ENCODE measurements around the gene VGLL4.
"Not testable (repeated sequence)": the region's sequence is repeated elsewhere in the genome, so short reads cannot be mapped to it uniquely, and the experiment has no call there.

The VGLL4 gene

DNA sequence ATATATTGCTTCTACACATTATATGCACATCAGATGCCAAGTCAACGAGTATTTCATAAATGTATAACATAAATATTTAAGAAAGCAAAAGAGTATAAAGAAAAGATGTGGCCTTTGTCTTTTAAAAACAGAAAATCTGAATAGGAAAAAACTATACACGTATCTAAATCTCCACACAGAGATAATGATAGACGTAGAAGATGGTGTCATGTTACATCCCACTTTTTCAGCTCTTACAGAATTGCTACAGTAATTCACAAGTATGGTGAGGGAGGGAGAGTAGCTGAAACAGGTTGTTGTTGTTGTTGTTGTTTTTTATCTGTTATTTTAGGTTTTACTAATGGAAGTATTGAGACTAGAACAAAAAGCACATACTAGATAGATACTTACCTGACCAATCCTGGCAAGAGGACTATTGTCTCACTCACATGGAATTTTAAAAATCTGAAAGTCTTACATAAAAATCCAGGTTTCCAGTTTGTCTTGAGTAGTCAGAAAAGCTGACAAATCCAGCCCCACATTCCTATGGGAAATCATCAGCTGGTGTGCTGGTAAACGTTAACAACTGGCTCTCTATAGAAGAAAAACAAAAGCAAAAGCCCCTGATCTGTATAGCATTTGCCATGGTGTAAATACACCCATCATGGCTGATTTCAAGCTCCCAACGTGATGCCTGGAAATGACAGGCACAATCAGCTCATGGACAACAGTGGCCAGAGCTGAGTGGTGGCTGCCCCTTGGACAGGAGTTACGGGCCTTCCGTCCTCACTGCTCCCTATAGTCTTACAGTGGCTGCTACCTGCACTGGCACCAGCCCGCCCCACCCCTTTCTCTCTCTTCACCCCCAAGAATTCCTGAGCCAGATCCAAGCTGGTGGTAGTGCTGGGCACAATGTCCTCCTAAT lies 47.4 kb upstream of the VGLL4 start:
- H3K4me3 ChIP-seq (ENCODE audit: low read depth in 1 of 2, low read length in 2 of 2), result no peak overlapping the region
- H3K36me3 ChIP-seq (ENCODE audit: insufficient read depth, low read length), result no peaks in the 10 kb centered on the region
- no peak overlapping the region for H2AFZ ChIP-seq (ENCODE audit: low read depth, low read length)
- H3K9ac ChIP-seq (ENCODE audit: low read depth, low read length), result no peak overlapping the region
- H4K20me1 ChIP-seq (ENCODE audit: insufficient read depth, low read length), result no peaks in the 10 kb centered on the region
- H3K27ac ChIP-seq (ENCODE audit: low read length), result no peak overlapping the region
- DNase-seq (no peak), ATAC-seq (ENCODE audit: insufficient read depth, low read depth) (no peak)
- H3K4me1 ChIP-seq (ENCODE audit: insufficient read depth, low read length), result no peaks in the 10 kb centered on the region
- TF ChIP-seq CTCF (IDR thresholded peaks at IDR 0.05; ENCODE audit: borderline replicate concordance, extremely low read depth, low read length, poor library complexity, severe bottlenecking) (no peak), EZH2 (IDR thresholded peaks at IDR 0.05; ENCODE audit: borderline replicate concordance, low read depth, low read length, severe bottlenecking) (no peak)
- H3K4me2 ChIP-seq (ENCODE audit: insufficient read depth, low read length), result no peak overlapping the region
- H3K79me2 ChIP-seq (ENCODE audit: insufficient read depth, low read length), result no peaks in the 10 kb centered on the region
- no peaks in the 10 kb centered on the region for H3K9me3 ChIP-seq (ENCODE audit: insufficient read depth, low read length, severe bottlenecking)
- no peaks in the 10 kb centered on the region for H3K27me3 ChIP-seq (ENCODE audit: insufficient read depth, low read length, poor library complexity)

DNA sequence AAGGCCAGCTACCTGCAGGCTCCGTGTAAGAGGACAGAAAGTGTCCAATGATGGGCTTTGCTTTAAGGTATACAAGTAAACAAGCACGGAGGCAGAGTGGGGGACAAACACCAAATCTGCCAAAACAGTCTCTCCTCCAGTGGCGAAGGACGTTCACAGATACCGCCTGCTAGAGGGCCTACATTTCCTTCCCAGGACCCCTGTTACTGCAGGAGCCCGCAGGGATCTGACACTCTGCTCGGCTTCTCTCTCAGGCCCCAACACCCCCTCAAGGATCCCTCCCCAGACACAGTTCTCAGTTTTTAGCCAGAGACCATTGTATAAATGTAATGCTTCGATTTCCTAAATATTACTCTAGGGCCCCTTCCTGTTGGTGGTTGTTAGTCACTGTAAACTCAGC lies 46.0 kb upstream of the VGLL4 start:
- H3K27ac ChIP-seq (ENCODE audit: low read length), result no peak overlapping the region
- H2AFZ ChIP-seq (ENCODE audit: low read depth, low read length), result no peak overlapping the region
- no peak for TF ChIP-seq EZH2 (IDR thresholded peaks at IDR 0.05; ENCODE audit: borderline replicate concordance, low read depth, low read length, severe bottlenecking)
- TF ChIP-seq CTCF (IDR thresholded peaks at IDR 0.05; ENCODE audit: borderline replicate concordance, extremely low read depth, low read length, poor library complexity, severe bottlenecking), result no peak
- no peak overlapping the region for H3K4me3 ChIP-seq (ENCODE audit: low read depth in 1 of 2, low read length in 2 of 2)
- no peak overlapping the region for H3K4me2 ChIP-seq (ENCODE audit: insufficient read depth, low read length)
- no peaks in the 10 kb centered on the region for H3K9me3 ChIP-seq (ENCODE audit: insufficient read depth, low read length, severe bottlenecking)
- H3K27me3 ChIP-seq (ENCODE audit: insufficient read depth, low read length, poor library complexity), result no peaks in the 10 kb centered on the region
- no peaks in the 10 kb centered on the region for H3K4me1 ChIP-seq (ENCODE audit: insufficient read depth, low read length)
- no peak for DNase-seq
- no peak for ATAC-seq (ENCODE audit: insufficient read depth, low read depth)
- H3K9ac ChIP-seq (ENCODE audit: low read depth, low read length), result no peak overlapping the region
- H3K36me3 ChIP-seq (ENCODE audit: insufficient read depth, low read length), result no peaks in the 10 kb centered on the region
- no peaks in the 10 kb centered on the region for H4K20me1 ChIP-seq (ENCODE audit: insufficient read depth, low read length)
- no peaks in the 10 kb centered on the region for H3K79me2 ChIP-seq (ENCODE audit: insufficient read depth, low read length)

DNA sequence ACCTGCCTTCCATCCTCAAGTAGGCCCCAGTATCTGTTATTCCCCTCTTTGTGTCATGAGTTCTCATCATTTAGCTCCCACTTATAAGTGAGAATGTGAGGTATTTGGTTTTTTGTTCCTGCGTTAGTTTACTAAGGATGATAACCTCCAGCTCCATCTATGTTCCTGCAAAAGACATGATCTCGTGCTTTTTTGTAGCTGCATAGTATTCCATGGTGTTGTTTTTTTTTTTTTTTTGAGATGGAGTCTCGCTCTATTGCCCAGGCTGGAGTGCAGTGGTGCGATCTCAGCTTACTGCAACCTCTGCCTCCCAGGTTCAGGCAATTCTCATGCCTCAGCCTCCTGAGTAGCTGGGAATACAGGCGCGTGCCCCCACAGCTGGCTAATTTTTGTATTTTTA lies 41.3 kb upstream of the VGLL4 start:
- ATAC-seq (ENCODE audit: insufficient read depth, low read depth); H3K27ac ChIP-seq (ENCODE audit: low read length); H3K27me3 ChIP-seq (ENCODE audit: insufficient read depth, low read length, poor library complexity); H3K36me3 ChIP-seq (ENCODE audit: insufficient read depth, low read length); DNase-seq; H3K9ac ChIP-seq (ENCODE audit: low read depth, low read length); H3K4me2 ChIP-seq (ENCODE audit: insufficient read depth, low read length); H3K4me3 ChIP-seq (ENCODE audit: low read depth in 1 of 2, low read length in 2 of 2); H4K20me1 ChIP-seq (ENCODE audit: insufficient read depth, low read length); H3K9me3 ChIP-seq (ENCODE audit: insufficient read depth, low read length, severe bottlenecking); H3K79me2 ChIP-seq (ENCODE audit: insufficient read depth, low read length); H2AFZ ChIP-seq (ENCODE audit: low read depth, low read length); H3K4me1 ChIP-seq (ENCODE audit: insufficient read depth, low read length): not testable (repeated sequence)

GRCh38 chr3:11680509-11680908 lies 36.8 kb upstream of the VGLL4 start:
- ATAC-seq (ENCODE audit: insufficient read depth, low read depth) (no peak), DNase-seq (no peak)
- Histone ChIP-seq H3K9me3 (ENCODE audit: insufficient read depth, low read length, severe bottlenecking) (no peaks in the 10 kb centered on the region), H3K9ac (ENCODE audit: low read depth, low read length) (no peak overlapping the region), H3K79me2 (ENCODE audit: insufficient read depth, low read length) (no peaks in the 10 kb centered on the region), H2AFZ (ENCODE audit: low read depth, low read length) (no peak overlapping the region), H3K4me3 (ENCODE audit: low read depth in 1 of 2, low read length in 2 of 2) (no peak overlapping the region), H4K20me1 (ENCODE audit: insufficient read depth, low read length) (no peaks in the 10 kb centered on the region), H3K4me2 (ENCODE audit: insufficient read depth, low read length) (no peak overlapping the region), H3K27ac (ENCODE audit: low read length) (no peak overlapping the region), H3K36me3 (ENCODE audit: insufficient read depth, low read length) (no peaks in the 10 kb centered on the region), H3K4me1 (ENCODE audit: insufficient read depth, low read length) (no peaks in the 10 kb centered on the region), H3K27me3 (ENCODE audit: insufficient read depth, low read length, poor library complexity) (no peaks in the 10 kb centered on the region)
- TF ChIP-seq CTCF (IDR thresholded peaks at IDR 0.05; ENCODE audit: borderline replicate concordance, extremely low read depth, low read length, poor library complexity, severe bottlenecking) (no peak), EZH2 (IDR thresholded peaks at IDR 0.05; ENCODE audit: borderline replicate concordance, low read depth, low read length, severe bottlenecking) (no peak)
